ENCODE measurements around the gene YPEL2. TPM values are rescaled to one million over a fixed set of nuclear protein-coding genes. Genes with fewer than 3 reads are reported as not detected.

The YPEL2 gene
- total RNA-seq, 1 experiment from 2014 or later: 4.7 TPM

- RAD21 ChIA-PET (ENCODE audit: low non-redundant PET in 1 of 2, low total read pairs in 2 of 2, uncharacterized antibody in 2 of 2, unreplicated experiment in 2 of 2): no interaction called here
These were observed 30.5 kb upstream of the YPEL2 start for GRCh38 chr17:59300941-59301340.

More at GRCh38 chr17:59300941-59301340, 30.5 kb upstream of the YPEL2 start:
- no peaks in the 10 kb centered on the region for H3K9me3 ChIP-seq (ENCODE audit: control insufficient read depth in 1 of 2, insufficient read depth in 1 of 2, low read depth in 1 of 2, low read length in 2 of 2)
- ATAC-seq (no peak), DNase-seq (ENCODE audit: low read depth, low spot score) (no peak)
- H3K36me3 ChIP-seq (ENCODE audit: control insufficient read depth in 1 of 2, insufficient read depth in 2 of 2, low read length in 2 of 2): no peaks in the 10 kb centered on the region
- H3K79me2 ChIP-seq (ENCODE audit: insufficient read depth, low read length): no peaks in the 10 kb centered on the region
- no peak overlapping the region for H3K4me2 ChIP-seq (ENCODE audit: low read length)
- H3K27me3 ChIP-seq (ENCODE audit: insufficient read depth, low read length): no peaks in the 10 kb centered on the region
- CTCF ChIA-PET: no interaction called here
- no peak overlapping the region for H3K9ac ChIP-seq (ENCODE audit: low read length)
- no TSS peak for BruUV-seq (replicated peaks)
- no peaks in the 10 kb centered on the region for H4K20me1 ChIP-seq (ENCODE audit: insufficient read depth)
- H2AFZ ChIP-seq (ENCODE audit: low read depth, low read length, poor library complexity, severe bottlenecking): no peak overlapping the region
- intact Hi-C loops (cut with micrococcal nuclease): no loop called here
- peaks cover 10 to 15% of the 10 kb centered on the region in 2 experiments for H3K4me1 ChIP-seq (ENCODE audit: control insufficient read depth in 1 of 2, insufficient read depth in 2 of 2, low read length in 2 of 2)
- TF ChIP-seq CBX3 (IDR thresholded peaks at IDR 0.05; ENCODE audit: low read depth) (no peak), SP1 (IDR thresholded peaks at IDR 0.05; ENCODE audit: low read depth) (no peak), CEBPB (IDR thresholded peaks at IDR 0.05; ENCODE audit: low read depth) (no peak), TCF7L2 (IDR thresholded peaks at IDR 0.05; ENCODE audit: borderline replicate concordance, extremely low read depth, insufficient read depth, insufficient read length) (no peak), ELF1 (IDR thresholded peaks at IDR 0.05; ENCODE audit: borderline replicate concordance, low read depth) (no peak), RAD21 (IDR thresholded peaks at IDR 0.05; ENCODE audit: low read depth) (no peak), ZNF274 (IDR thresholded peaks at IDR 0.05; ENCODE audit: low read depth, low read length) (no peak), EZH2phosphoT487 (IDR thresholded peaks at IDR 0.05; ENCODE audit: borderline replicate concordance) (no peak), MAX (IDR thresholded peaks at IDR 0.05) (no peak), POLR2A (IDR thresholded peaks at IDR 0.05; ENCODE audit: borderline replicate concordance, extremely low read depth, insufficient read depth, insufficient read length) (no peak), ZFX (IDR thresholded peaks at IDR 0.05) (no peak), JUND (IDR thresholded peaks at IDR 0.05) (no peak), YY1 (IDR thresholded peaks at IDR 0.05; ENCODE audit: extremely low read depth, insufficient replicate concordance, low read depth, low read length) (no peak), SIN3A (IDR thresholded peaks at IDR 0.05; ENCODE audit: low read depth) (no peak), SRF (IDR thresholded peaks at IDR 0.05; ENCODE audit: low read depth) (no peak)
- TF ChIP-seq, protein P1, sequence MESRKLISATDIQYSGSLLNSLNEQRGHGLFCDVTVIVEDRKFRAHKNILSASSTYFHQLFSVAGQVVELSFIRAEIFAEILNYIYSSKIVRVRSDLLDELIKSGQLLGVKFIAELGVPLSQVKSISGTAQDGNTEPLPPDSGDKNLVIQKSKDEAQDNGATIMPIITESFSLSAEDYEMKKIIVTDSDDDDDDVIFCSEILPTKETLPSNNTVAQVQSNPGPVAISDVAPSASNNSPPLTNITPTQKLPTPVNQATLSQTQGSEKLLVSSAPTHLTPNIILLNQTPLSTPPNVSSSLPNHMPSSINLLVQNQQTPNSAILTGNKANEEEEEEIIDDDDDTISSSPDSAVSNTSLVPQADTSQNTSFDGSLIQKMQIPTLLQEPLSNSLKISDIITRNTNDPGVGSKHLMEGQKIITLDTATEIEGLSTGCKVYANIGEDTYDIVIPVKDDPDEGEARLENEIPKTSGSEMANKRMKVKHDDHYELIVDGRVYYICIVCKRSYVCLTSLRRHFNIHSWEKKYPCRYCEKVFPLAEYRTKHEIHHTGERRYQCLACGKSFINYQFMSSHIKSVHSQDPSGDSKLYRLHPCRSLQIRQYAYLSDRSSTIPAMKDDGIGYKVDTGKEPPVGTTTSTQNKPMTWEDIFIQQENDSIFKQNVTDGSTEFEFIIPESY (IDR thresholded peaks at IDR 0.05; ENCODE audit: extremely low read depth, insufficient replicate concordance, low read length): no peak
- TF ChIP-seq, protein P2, sequence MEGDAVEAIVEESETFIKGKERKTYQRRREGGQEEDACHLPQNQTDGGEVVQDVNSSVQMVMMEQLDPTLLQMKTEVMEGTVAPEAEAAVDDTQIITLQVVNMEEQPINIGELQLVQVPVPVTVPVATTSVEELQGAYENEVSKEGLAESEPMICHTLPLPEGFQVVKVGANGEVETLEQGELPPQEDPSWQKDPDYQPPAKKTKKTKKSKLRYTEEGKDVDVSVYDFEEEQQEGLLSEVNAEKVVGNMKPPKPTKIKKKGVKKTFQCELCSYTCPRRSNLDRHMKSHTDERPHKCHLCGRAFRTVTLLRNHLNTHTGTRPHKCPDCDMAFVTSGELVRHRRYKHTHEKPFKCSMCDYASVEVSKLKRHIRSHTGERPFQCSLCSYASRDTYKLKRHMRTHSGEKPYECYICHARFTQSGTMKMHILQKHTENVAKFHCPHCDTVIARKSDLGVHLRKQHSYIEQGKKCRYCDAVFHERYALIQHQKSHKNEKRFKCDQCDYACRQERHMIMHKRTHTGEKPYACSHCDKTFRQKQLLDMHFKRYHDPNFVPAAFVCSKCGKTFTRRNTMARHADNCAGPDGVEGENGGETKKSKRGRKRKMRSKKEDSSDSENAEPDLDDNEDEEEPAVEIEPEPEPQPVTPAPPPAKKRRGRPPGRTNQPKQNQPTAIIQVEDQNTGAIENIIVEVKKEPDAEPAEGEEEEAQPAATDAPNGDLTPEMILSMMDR (IDR thresholded peaks at IDR 0.05 in 2 of 3, conservative IDR thresholded peaks at IDR 0.05 in 1 of 3; ENCODE audit: borderline replicate concordance in 1 of 3, insufficient read depth in 1 of 3, low read depth in 2 of 3, low read length in 2 of 3): no peak
- POLR2A ChIA-PET: no interaction called here
- no peak overlapping the region for H3K27ac ChIP-seq (ENCODE audit: low read depth, low read length)
- H3K4me3 ChIP-seq (replicated peaks in 1 of 2; ENCODE audit: low read depth in 1 of 2, low read length in 2 of 2): no peak overlapping the region
- H3K9me2 ChIP-seq (ENCODE audit: insufficient read depth): no peaks in the 10 kb centered on the region

Data from HCT116 (cell line).